CD14-positive monocyte (primary cell): ENCODE measurements around the gene ARSB. TPM values are rescaled to one million over a fixed set of nuclear protein-coding genes. Genes with fewer than 3 reads are reported as not detected.
"Not testable (repeated sequence)": the region's sequence is repeated elsewhere in the genome, so short reads cannot be mapped to it uniquely, and the experiment has no call there.

Source experiments
- DNase-seq, 3 donors: peaks; one replicate each; pipeline ENCODE4 v3.0.0-alpha.2; 2011 to 2022
- H2AFZ ChIP-seq: 2 replicates; pipeline ENCODE4 v1.6.0; 2012; ENCODE audit warnings: mild to moderate bottlenecking, low read depth, low read length, inconsistent platforms; ENCODE audit not compliant: insufficient read depth, poor library complexity, severe bottlenecking
- H3K27ac ChIP-seq, 2 donors: 1 replicate in 1 of 2; 2 replicates in 1 of 2; pipeline ENCODE4 v1.5.1; 2012 to 2013; ENCODE audit warnings: low read length in 2 of 2, control low read depth in 1 of 2, inconsistent platforms in 1 of 2, low read depth in 1 of 2, mild to moderate bottlenecking in 1 of 2
- H3K27me3 ChIP-seq, 2 donors: one replicate each; pipeline versions ENCODE4 v1.6.0 to v1.6.1; 2011 to 2013; ENCODE audit warnings: low read length in 2 of 2; ENCODE audit not compliant: control insufficient read depth in 2 of 2, insufficient read depth in 2 of 2
- H3K36me3 ChIP-seq, 2 donors: replicated peaks in 1 of 2; 1 replicate in 1 of 2; 2 replicates in 1 of 2; pipeline versions ENCODE4 v1.5.1 to v1.6.1; 2012 to 2013; ENCODE audit warnings: low read length in 2 of 2, control low read depth in 1 of 2, inconsistent platforms in 1 of 2, mild to moderate bottlenecking in 1 of 2; ENCODE audit not compliant: insufficient read depth in 2 of 2, control insufficient read depth in 1 of 2
- H3K4me1 ChIP-seq, 2 donors: 1 replicate in 1 of 2; 2 replicates in 1 of 2; pipeline versions ENCODE4 v1.5.1 to v1.6.1; 2012 to 2013; ENCODE audit warnings: low read length in 2 of 2, control low read depth in 1 of 2, inconsistent platforms in 1 of 2, mild to moderate bottlenecking in 1 of 2, moderate library complexity in 1 of 2; ENCODE audit not compliant: insufficient read depth in 2 of 2, control insufficient read depth in 1 of 2
- H3K4me2 ChIP-seq: replicated peaks from 2 replicates; pipeline ENCODE3; 2012; ENCODE audit warnings: low read length, moderate library complexity, mild to moderate bottlenecking; ENCODE audit not compliant: poor library complexity, severe bottlenecking; ENCODE audit errors: extremely low read depth
- H3K4me3 ChIP-seq, 3 experiments: fragments of 200-600 bp in 1 of 3; sonication (generic) in 1 of 3; replicated peaks in 1 of 3; 1 replicate in 2 of 3; 2 replicates in 1 of 3; pipeline ENCODE4 v1.5.1; 2011 to 2013; ENCODE audit warnings: low read length in 3 of 3, mild to moderate bottlenecking in 3 of 3, control low read depth in 2 of 3, low read depth in 2 of 3, inconsistent platforms in 1 of 3, moderate library complexity in 1 of 3
- H3K79me2 ChIP-seq: 2 replicates; pipeline ENCODE4 v1.6.0; 2012; ENCODE audit warnings: mild to moderate bottlenecking, control low read depth, inconsistent platforms, low read length, moderate library complexity; ENCODE audit not compliant: insufficient read depth
- H3K9ac ChIP-seq: 2 replicates; pipeline ENCODE4 v1.6.0; 2017; ENCODE audit warnings: low read length, mild to moderate bottlenecking; ENCODE audit not compliant: insufficient read depth, poor library complexity, severe bottlenecking
- H3K9me3 ChIP-seq, 2 donors: replicated peaks in 1 of 2; 1 replicate in 1 of 2; 2 replicates in 1 of 2; pipeline versions ENCODE4 v1.5.1 to v1.6.1; 2012 to 2013; ENCODE audit warnings: low read length in 2 of 2, control low read depth in 1 of 2; ENCODE audit not compliant: control insufficient read depth in 1 of 2, insufficient read depth in 1 of 2
- H4K20me1 ChIP-seq: 2 replicates; pipeline ENCODE4 v1.6.0; 2012; ENCODE audit warnings: mild to moderate bottlenecking, low read length, control low read depth, moderate library complexity; ENCODE audit not compliant: insufficient read depth
- H3K27ac Mint-ChIP-seq, 7 donors: one replicate each; pipeline ENCODE4 v1.8.0; 2020; ENCODE audit warnings: mild to moderate bottlenecking in 7 of 7, mixed read lengths in 7 of 7, moderate library complexity in 6 of 7, inconsistent platforms in 2 of 7
- H3K27me3 Mint-ChIP-seq, 3 donors: one replicate each; pipeline ENCODE4 v1.8.0; 2021 to 2022; ENCODE audit warnings: low read depth in 3 of 3, mild to moderate bottlenecking in 3 of 3, mixed read lengths in 3 of 3, moderate library complexity in 3 of 3, inconsistent platforms in 1 of 3
- H3K36me3 Mint-ChIP-seq, 2 donors: one replicate each; pipeline ENCODE4 v1.8.0; 2020; ENCODE audit warnings: mixed read lengths in 2 of 2, inconsistent platforms in 1 of 2, mild to moderate bottlenecking in 1 of 2
- H3K4me1 Mint-ChIP-seq: one replicate; pipeline ENCODE4 v1.8.0; 2020; ENCODE audit warnings: mild to moderate bottlenecking, mixed read lengths
- H3K4me3 Mint-ChIP-seq, 2 donors: one replicate each; pipeline ENCODE4 v1.8.0; 2020; ENCODE audit warnings: mild to moderate bottlenecking in 2 of 2, mixed read lengths in 2 of 2, moderate library complexity in 1 of 2
- H3K9me3 Mint-ChIP-seq, 7 donors: one replicate each; pipeline ENCODE4 v1.8.0; 2020 to 2022; ENCODE audit warnings: mixed read lengths in 7 of 7, mild to moderate bottlenecking in 6 of 7, moderate library complexity in 6 of 7, inconsistent platforms in 2 of 7
- WGBS: methylation state at CpG from one replicate; pipeline ENCODE4 v1.1.5; 2013; ENCODE audit warnings: missing lambda C conversion rate; ENCODE audit not compliant: insufficient coverage; 5-methylcytosine and 5-hydroxymethylcytosine counted together
- intact Hi-C, 2 donors: fragments of 100-400 bp; cut with micrococcal nuclease; formaldehyde crosslinking; loops; one replicate each; pipeline versions ENCODE4 v1.15.0 to v1.15.1; 2023
- polyA plus RNA-seq, 3 donors: library from polyadenylated mRNA; depleted of rRNA in 1 of 3; unstranded in 2 of 3; stranded (reverse) in 1 of 3; fragments of 300-500 nt in 2 of 3; fragments of >200 nt in 1 of 3; fragmentation: Illumina TruSeq in 2 of 3; gene quantifications; 1 replicate in 2 of 3; 2 replicates in 1 of 3; pipeline ENCODE4 v1.2.3, GENCODE V29; 2012 to 2021
- TF ChIP-seq, protein P1 (sequence below): fragments of 200-600 bp; IDR thresholded peaks from one replicate; pipeline ENCODE4 v1.8.0; 2022; ENCODE audit warnings: antibody characterized with exemption, mild to moderate bottlenecking

ARSB gene
- polyA plus RNA-seq, 3 donors: 18.0 to 28.7 (median 18.1) TPM

DNA sequence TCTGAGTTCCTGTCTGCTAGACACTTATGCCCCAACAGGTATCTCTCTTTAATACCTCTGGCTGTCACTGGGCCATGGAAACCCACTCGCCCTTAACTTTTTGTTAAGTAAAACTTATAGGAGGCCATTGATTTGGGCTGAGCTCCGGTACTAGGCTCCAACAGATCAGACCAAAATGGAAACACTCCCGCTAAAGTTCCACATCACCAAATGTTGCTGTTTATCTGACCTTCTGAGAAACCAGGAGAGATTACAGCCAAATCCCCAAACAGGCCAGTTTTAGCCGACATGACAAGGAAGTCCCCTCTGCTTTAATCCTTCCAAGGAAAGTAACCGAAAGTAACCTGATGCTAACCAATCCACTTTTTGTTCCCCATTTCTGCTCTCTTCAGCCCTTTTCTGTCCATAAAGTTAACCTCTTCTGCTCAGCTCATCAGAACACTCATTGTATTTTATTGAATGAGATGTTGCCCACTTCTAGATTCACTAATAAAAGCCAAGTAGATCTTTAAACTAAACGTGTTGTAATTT, 221.4 kb downstream of the ARSB start:
- peak in 1 of 3 donors; percentile 23 for DNase-seq
- Histone ChIP-seq H3K9ac (no peak overlapping the region), H2AFZ (no peak overlapping the region), H4K20me1 (no peaks in the 10 kb centered on the region), H3K9me3 (no peaks in the 10 kb centered on the region), H3K4me2 (no peak overlapping the region), H3K36me3 (no peaks in the 10 kb centered on the region), H3K27ac (no peak overlapping the region), H3K79me2 (no peaks in the 10 kb centered on the region), H3K27me3 (no peaks in the 10 kb centered on the region), H3K4me3 (no peak overlapping the region), H3K4me1 (peaks cover 44 to 47% of the 10 kb centered on the region in 2 donors)
- TF ChIP-seq, protein P1, sequence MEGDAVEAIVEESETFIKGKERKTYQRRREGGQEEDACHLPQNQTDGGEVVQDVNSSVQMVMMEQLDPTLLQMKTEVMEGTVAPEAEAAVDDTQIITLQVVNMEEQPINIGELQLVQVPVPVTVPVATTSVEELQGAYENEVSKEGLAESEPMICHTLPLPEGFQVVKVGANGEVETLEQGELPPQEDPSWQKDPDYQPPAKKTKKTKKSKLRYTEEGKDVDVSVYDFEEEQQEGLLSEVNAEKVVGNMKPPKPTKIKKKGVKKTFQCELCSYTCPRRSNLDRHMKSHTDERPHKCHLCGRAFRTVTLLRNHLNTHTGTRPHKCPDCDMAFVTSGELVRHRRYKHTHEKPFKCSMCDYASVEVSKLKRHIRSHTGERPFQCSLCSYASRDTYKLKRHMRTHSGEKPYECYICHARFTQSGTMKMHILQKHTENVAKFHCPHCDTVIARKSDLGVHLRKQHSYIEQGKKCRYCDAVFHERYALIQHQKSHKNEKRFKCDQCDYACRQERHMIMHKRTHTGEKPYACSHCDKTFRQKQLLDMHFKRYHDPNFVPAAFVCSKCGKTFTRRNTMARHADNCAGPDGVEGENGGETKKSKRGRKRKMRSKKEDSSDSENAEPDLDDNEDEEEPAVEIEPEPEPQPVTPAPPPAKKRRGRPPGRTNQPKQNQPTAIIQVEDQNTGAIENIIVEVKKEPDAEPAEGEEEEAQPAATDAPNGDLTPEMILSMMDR: no peak
- H3K27me3 Mint-ChIP-seq: peaks cover 0 to 6% (median 2%) of the 10 kb centered on the region in 3 donors
- peak overlapping the region in 2 of 7 donors; percentile 0 to 27 for H3K27ac Mint-ChIP-seq
- 74% methylated on average over 5 of the region's 6 CpGs for WGBS
- peaks cover 0 to 5% (median 2%) of the 10 kb centered on the region in 7 donors for H3K9me3 Mint-ChIP-seq
- intact Hi-C loops: no loop called here
- H3K36me3 Mint-ChIP-seq: no peaks in the 10 kb centered on the region
- H3K4me3 Mint-ChIP-seq: peak overlapping the region in 1 of 2 donors; percentile 29
- H3K4me1 Mint-ChIP-seq: peaks cover 48% of the 10 kb centered on the region

GRCh38 chr5:78762743-78763142, 222.4 kb downstream of the ARSB start:
- H3K9ac ChIP-seq, H4K20me1 ChIP-seq, H3K79me2 ChIP-seq, H3K27me3 ChIP-seq, H3K4me2 ChIP-seq, intact Hi-C loops, H3K27ac ChIP-seq, H3K36me3 Mint-ChIP-seq, H3K4me3 Mint-ChIP-seq, H3K36me3 ChIP-seq, H3K9me3 Mint-ChIP-seq, H3K9me3 ChIP-seq, H2AFZ ChIP-seq, H3K4me3 ChIP-seq, H3K27me3 Mint-ChIP-seq, DNase-seq, H3K27ac Mint-ChIP-seq: not testable (repeated sequence)
- peaks cover 54 to 57% of the 10 kb centered on the region in 2 donors for H3K4me1 ChIP-seq
- peaks cover 58% of the 10 kb centered on the region for H3K4me1 Mint-ChIP-seq
- no CpG with 5 or more reads among the region's 5 CpGs for WGBS
